GM18909 (cell line): Measurements from ENCODE around the gene COL4A2.

Experiments
- ATAC-seq: cut with Tn5 transposase; IDR thresholded peaks from one replicate; pipeline ENCODE4 v1.9.1; 2021; ENCODE audit warnings: mild to moderate bottlenecking; ENCODE audit not compliant: unreplicated experiment, poor library complexity

The COL4A2 gene

GRCh38 chr13:110350509-110350908 lies 43.4 kb downstream of the COL4A2 start:
- no peak for ATAC-seq

- ATAC-seq = no peak
These were observed 44.7 kb downstream of the COL4A2 start for GRCh38 chr13:110351636-110352420.

DNA sequence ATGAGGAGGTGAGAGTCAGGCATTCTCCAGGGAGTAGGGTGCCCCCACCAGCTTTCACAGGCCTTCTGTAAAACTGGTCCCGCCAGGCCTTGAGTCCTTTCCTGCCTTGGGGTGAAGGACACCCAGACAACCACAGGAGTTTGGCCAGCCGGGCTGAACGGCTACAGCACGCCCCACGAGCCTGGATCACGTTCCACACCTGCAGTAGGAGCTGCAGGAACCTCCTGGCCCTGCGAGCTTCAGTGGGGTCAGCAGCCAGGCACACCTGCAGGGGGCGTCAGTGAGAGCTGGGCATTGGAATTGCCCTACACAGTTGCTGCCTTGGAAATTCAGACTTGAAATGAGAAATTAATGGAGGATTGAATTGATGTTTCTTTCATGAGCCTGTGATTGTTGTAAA lies 45.7 kb downstream of the COL4A2 start:
- ATAC-seq = no peak

- no peak for ATAC-seq
These were observed 46.4 kb downstream of the COL4A2 start for GRCh38 chr13:110353339-110353977.

GRCh38 chr13:110354123-110354627 lies 47.1 kb downstream of the COL4A2 start:
- no peak for ATAC-seq

- ATAC-seq = no peak
These were observed 47.8 kb downstream of the COL4A2 start for GRCh38 chr13:110354715-110355473.

GRCh38 chr13:110356362-110356761 lies 49.3 kb downstream of the COL4A2 start:
- ATAC-seq = no peak

DNA sequence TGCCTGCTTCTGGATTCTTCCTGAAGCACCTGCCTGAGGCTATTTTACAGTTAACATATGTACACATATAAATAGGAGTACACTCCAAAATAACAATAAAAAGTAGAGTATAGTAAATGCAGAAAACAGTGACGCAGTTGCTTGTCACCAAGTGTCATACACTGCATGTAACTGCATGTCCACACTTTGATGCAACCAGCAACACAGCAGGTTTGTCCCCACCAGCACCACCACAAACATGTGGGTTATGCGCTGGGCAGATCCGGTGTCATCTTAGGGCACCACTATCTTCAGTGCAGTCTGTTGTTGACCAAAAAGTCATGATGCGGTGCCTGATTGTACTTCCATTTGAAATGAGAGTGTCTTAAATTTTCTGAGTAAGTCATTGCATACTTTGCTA lies 51.3 kb downstream of the COL4A2 start:
- no peak for ATAC-seq

DNA sequence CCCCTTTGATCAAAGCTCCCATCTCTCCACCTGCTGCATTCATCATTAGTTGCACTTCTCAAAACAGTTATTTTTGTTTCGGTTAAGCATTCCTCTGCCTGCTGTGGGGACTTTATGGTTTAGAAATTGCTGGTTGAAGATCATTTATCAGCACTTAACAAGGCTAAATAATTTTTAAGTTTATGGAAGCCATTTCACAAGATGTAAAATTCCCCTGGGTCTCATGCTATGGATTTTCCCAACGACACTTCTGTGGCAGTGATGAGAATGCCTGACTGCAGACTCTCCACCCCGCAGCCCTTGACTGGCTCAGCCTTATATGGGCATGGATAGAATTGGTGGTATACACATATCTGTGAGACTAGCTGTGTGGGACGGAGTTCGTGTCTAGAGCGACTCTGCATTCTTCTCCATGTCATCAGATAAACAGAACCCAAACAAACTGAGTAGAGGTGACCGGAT lies 52.8 kb downstream of the COL4A2 start:
- no peak for ATAC-seq

DNA sequence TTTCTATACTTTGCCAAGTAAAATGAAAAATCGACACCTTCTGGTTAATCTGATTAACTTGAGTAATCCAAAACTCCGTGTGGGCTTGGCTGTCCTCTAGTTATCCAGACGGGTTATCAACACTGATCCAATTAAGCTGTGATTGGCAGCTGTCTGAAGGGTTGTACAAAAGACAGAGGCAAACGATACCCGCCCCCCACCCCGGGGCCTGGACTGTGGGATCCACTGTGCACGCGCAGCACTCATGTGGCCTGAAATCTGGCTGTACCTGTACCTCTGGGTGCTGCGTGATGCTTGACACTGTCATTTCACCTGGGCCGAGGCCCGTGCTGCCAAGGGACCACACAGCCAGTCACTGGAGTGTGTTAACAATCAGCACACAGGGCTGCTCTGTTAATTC lies 53.5 kb downstream of the COL4A2 start:
- ATAC-seq = no peak

DNA sequence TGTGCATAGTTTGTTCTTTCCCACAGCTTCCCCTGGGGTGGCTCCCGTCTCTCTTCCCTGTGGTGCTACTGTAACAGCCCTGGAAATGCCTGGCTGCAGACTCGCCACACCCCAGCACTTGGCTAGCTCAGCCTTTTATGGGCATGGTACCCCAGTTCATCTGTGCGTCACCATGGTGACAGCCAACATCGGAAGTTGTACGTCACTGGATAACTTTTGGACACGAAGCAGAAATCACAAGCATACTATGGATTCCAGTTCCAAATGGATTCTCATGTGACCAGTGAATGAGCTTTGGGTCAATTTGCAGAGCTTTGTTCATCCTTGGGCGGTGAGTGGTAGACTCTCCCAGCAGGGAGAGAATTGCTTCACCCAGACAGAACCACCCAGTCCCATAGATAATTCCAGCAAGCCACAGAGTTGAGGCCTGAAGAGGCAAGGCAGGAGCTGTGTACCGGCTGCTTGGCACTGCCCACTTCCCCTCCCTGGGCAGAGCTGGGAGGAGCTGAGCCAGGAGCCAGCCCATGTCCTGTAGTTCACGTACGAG lies 54.4 kb downstream of the COL4A2 start:
- ATAC-seq = no peak

- no peak for ATAC-seq
These were observed 55.9 kb downstream of the COL4A2 start for GRCh38 chr13:110363010-110363409.

DNA sequence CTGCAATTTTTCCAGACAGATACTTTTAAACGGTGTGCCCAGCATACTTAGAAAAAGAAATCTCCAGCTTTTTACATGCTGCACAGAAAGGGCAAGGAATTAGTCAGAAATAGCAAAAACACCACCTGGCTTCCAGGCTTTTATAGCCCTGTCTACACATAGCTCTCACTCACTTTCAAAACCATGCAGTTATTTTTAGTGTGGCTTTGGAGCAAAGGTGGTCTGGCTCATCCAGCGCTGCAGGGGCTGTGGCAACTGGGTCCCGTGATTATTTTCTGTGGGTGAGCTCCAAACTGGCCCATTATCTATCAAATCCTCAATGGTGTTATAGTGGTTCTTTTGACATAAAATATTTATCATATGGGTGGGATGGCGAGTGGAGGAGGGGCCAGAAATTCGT lies 57.0 kb downstream of the COL4A2 start:
- no peak for ATAC-seq

- no peak for ATAC-seq
These were observed 58.8 kb downstream of the COL4A2 start for GRCh38 chr13:110365876-110366275.

- ATAC-seq = no peak
These were observed 59.6 kb downstream of the COL4A2 start for GRCh38 chr13:110366733-110367132.

DNA sequence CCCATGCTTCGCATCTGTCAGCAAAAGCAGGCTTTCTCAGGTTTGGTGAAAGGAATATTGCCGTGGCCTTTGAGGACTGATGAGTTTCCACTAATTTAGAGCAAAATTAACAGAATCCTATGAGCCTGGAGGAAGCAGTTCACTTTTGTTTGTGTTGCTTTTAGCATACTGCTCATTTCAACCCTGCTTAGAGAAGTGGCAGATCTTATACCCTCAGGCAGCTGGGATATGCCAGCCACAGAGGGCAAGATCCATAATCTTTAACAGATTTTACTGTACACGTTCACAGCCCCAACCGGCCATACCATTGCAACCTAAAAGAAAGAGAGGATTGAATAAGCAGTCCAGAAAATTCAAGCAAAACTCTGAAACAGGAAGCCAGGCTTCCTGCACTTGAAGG lies 60.5 kb downstream of the COL4A2 start:
- ATAC-seq = no peak

GRCh38 chr13:110368408-110368807 lies 61.3 kb downstream of the COL4A2 start:
- no peak for ATAC-seq

DNA sequence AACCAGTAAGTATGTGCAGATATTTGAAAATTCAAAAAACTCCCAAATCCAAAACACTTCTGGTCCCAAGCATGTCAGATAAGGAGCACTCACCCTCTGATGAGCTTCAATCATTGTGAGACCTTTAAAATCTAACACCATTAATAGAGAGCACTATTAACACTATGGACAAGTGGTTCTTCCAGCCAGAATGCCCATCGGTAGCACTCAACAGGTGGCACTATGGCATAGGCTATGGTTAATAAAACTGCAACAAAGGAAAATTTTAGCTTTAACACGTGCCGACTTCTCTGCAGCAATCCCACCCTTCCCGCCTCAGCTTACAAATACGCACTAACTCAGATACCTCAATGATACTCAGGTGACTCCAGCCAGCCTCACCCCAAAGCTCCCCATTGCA lies 62.3 kb downstream of the COL4A2 start:
- ATAC-seq = no peak

- ATAC-seq = peak; percentile 79
These were observed 64.7 kb downstream of the COL4A2 start for GRCh38 chr13:110371550-110372465.

GRCh38 chr13:110372676-110373075 lies 65.6 kb downstream of the COL4A2 start:
- ATAC-seq = no peak
